ENCODE data around the gene CRNN.

Gene CRNN

DNA sequence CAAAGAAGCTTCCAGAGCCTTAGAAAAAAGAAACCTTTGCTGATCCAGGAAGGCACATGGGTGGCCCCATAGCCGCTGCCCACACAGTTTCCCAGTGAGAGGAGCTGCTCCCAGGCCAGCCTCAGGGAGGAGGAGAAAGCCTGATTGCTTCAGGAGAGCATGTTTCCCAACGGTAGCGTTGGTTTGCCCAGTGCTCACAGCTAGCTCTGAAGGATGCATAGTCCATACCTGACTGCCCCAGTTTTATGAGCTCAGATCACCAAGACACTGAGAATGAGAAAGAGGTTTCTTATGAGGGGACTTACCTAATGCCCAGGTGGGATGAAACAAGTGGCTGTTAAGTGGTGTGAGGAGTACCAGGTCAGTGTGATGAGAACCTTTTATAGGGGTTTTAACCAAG lies at the start of gene CRNN:
Gene CRNN, minus strand, starts transcription at position 355 of the 400 bp plus-strand sequence. CDS start 2,030 bp downstream, outside the sequence.
- TF ChIP-seq EGR1 (IDR thresholded peaks at IDR 0.05), result no peak
- no peak for TF ChIP-seq TAF1 (IDR thresholded peaks at IDR 0.05; ENCODE audit: low read depth)

GRCh38 chr1:152462636-152463035 lies 48.6 kb upstream of the CRNN start:
- TF ChIP-seq EP300 (IDR thresholded peaks at IDR 0.05; ENCODE audit: borderline replicate concordance), result no peak
- no peak for TF ChIP-seq ZBTB7A (IDR thresholded peaks at IDR 0.05; ENCODE audit: low read depth)
- TF ChIP-seq, protein P1, sequence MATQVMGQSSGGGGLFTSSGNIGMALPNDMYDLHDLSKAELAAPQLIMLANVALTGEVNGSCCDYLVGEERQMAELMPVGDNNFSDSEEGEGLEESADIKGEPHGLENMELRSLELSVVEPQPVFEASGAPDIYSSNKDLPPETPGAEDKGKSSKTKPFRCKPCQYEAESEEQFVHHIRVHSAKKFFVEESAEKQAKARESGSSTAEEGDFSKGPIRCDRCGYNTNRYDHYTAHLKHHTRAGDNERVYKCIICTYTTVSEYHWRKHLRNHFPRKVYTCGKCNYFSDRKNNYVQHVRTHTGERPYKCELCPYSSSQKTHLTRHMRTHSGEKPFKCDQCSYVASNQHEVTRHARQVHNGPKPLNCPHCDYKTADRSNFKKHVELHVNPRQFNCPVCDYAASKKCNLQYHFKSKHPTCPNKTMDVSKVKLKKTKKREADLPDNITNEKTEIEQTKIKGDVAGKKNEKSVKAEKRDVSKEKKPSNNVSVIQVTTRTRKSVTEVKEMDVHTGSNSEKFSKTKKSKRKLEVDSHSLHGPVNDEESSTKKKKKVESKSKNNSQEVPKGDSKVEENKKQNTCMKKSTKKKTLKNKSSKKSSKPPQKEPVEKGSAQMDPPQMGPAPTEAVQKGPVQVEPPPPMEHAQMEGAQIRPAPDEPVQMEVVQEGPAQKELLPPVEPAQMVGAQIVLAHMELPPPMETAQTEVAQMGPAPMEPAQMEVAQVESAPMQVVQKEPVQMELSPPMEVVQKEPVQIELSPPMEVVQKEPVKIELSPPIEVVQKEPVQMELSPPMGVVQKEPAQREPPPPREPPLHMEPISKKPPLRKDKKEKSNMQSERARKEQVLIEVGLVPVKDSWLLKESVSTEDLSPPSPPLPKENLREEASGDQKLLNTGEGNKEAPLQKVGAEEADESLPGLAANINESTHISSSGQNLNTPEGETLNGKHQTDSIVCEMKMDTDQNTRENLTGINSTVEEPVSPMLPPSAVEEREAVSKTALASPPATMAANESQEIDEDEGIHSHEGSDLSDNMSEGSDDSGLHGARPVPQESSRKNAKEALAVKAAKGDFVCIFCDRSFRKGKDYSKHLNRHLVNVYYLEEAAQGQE (IDR thresholded peaks at IDR 0.05; ENCODE audit: low read depth), result no peak
- TF ChIP-seq MAX (IDR thresholded peaks at IDR 0.05), result no peak
- no peak for TF ChIP-seq FOXM1 (IDR thresholded peaks at IDR 0.05; ENCODE audit: borderline replicate concordance, low read depth)
- TF ChIP-seq TEAD4 (IDR thresholded peaks at IDR 0.05), result no peak
- no peak for TF ChIP-seq CEBPB (IDR thresholded peaks at IDR 0.05)
- no peak for TF ChIP-seq NFIC (IDR thresholded peaks at IDR 0.05)
- no peak for TF ChIP-seq TAF1 (IDR thresholded peaks at IDR 0.05; ENCODE audit: low read depth)
- no peak for TF ChIP-seq EGR1 (IDR thresholded peaks at IDR 0.05)
- TF ChIP-seq RAD21 (IDR thresholded peaks at IDR 0.05; ENCODE audit: low read depth), result no peak
- TF ChIP-seq CREB1 (IDR thresholded peaks at IDR 0.05; ENCODE audit: low read depth), result no peak
- TF ChIP-seq, protein P2, sequence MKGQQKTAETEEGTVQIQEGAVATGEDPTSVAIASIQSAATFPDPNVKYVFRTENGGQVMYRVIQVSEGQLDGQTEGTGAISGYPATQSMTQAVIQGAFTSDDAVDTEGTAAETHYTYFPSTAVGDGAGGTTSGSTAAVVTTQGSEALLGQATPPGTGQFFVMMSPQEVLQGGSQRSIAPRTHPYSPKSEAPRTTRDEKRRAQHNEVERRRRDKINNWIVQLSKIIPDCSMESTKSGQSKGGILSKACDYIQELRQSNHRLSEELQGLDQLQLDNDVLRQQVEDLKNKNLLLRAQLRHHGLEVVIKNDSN (IDR thresholded peaks at IDR 0.05), result no peak

DNA sequence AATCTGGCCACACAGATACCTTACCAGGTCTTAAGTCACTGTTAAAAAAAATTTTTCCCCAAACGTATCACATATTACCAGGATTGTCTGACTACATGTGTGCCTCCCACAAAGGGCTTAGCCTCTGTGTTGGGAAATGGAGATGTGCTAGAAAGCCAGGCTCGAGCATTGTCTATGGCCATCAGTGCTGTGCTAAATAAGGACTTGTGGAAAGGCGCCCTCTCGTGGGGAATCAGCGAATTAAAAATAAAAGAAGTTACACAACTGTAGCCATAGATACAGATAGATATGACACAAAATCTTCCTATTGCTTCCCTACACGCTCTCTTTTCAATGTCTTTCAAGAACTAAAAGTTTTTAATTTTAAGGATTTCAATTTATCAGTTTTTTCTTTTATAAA lies 47.5 kb upstream of the CRNN start:
- peak; percentile 20; the same call in 1 of the 2 replicates for TF ChIP-seq RAD21 (IDR thresholded peaks at IDR 0.05; ENCODE audit: low read depth)
- no peak for TF ChIP-seq EP300 (IDR thresholded peaks at IDR 0.05; ENCODE audit: borderline replicate concordance)

- TF ChIP-seq ZBTB7A (IDR thresholded peaks at IDR 0.05; ENCODE audit: low read depth), result no peak
- no peak for TF ChIP-seq NFIC (IDR thresholded peaks at IDR 0.05)
- TF ChIP-seq EP300 (IDR thresholded peaks at IDR 0.05; ENCODE audit: borderline replicate concordance), result no peak
- TF ChIP-seq, protein P2 (IDR thresholded peaks at IDR 0.05), result no peak
- no peak for TF ChIP-seq EGR1 (IDR thresholded peaks at IDR 0.05)
- no peak for TF ChIP-seq CREB1 (IDR thresholded peaks at IDR 0.05; ENCODE audit: low read depth)
- no peak for TF ChIP-seq TAF1 (IDR thresholded peaks at IDR 0.05; ENCODE audit: low read depth)
- TF ChIP-seq TCF12 (IDR thresholded peaks at IDR 0.05; ENCODE audit: low read depth), result no peak
- no peak for TF ChIP-seq RAD21 (IDR thresholded peaks at IDR 0.05; ENCODE audit: low read depth)
- TF ChIP-seq, protein P1 (IDR thresholded peaks at IDR 0.05; ENCODE audit: low read depth), result no peak
- TF ChIP-seq MAX (IDR thresholded peaks at IDR 0.05), result no peak
Observed at GRCh38 chr1:152460529-152460899, 46.5 kb upstream of the CRNN start.

- TF ChIP-seq RAD21 (IDR thresholded peaks at IDR 0.05; ENCODE audit: low read depth), result 0 out of 2 replicates have a peak, but pooled peaks have one; percentile 7
- no peak for TF ChIP-seq TCF12 (IDR thresholded peaks at IDR 0.05; ENCODE audit: low read depth)
Observed at GRCh38 chr1:152459596-152460528, 45.8 kb upstream of the CRNN start.

DNA sequence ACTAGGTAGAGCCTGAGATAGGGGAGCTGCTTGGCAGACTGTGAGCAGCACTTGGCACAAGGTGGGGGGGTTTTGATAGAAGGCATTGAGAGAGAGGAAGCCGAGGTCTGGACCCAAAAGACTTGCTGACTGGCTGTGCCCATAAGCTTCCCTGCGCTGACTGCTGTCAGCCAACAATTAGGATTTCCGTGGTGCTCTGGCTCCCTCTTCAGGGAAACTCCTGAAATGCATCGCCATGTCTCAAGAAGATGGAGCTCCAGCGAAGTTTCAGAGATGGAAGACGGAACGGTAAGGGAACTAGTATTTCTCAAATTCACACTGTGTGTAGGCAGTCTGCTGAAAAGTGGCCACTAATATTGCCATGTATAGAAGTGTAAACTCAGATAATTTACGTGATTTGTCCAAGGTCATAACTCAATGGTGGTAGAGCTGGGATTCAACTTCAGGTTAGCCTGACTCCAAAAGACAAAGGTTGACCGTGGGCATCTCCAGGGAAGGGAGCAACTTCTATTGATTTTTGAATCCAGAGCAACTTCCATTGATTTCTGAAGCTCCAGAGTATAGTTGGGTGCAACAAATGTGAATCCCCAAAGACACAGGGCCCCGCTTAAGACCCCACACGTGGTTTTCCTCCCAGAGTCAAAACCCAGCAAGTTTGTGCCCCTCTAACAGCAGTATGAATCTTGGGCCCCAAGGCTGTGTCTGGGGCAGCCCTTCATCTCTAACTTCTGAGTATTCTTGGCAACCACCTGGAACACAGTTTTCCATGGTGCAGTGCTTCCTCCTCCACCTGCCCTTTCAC lies 44.5 kb upstream of the CRNN start:
- TF ChIP-seq, protein P2 (IDR thresholded peaks at IDR 0.05), result no peak
- no peak for TF ChIP-seq EP300 (IDR thresholded peaks at IDR 0.05; ENCODE audit: borderline replicate concordance)
- no peak for TF ChIP-seq CEBPB (IDR thresholded peaks at IDR 0.05)
- peak; percentile 86 for TF ChIP-seq RAD21 (IDR thresholded peaks at IDR 0.05; ENCODE audit: low read depth)
- TF ChIP-seq MAX (IDR thresholded peaks at IDR 0.05), result no peak
- peak; percentile 47; the same call in 1 of the 2 replicates for TF ChIP-seq YY1 (IDR thresholded peaks at IDR 0.05; ENCODE audit: low read depth)
- TF ChIP-seq TAF1 (IDR thresholded peaks at IDR 0.05; ENCODE audit: low read depth), result no peak

All from Ishikawa (cell line).